ENCODE data around the gene RBMS2.
"Not testable (repeated sequence)": the region's sequence is repeated elsewhere in the genome, so short reads cannot be mapped to it uniquely, and the experiment has no call there.

RBMS2 gene

GRCh38 chr12:56521590-56522371 lies at the start of gene RBMS2:
Gene RBMS2, plus strand, starts transcription at chr12:56521820. Its CDS starts 204 bp downstream, at chr12:56522024.
- peak; percentile 80 for DNase-seq (ENCODE audit: low spot score)

GRCh38 chr12:56474389-56474788 lies 47.2 kb upstream of the RBMS2 start:
- DNase-seq (ENCODE audit: low spot score): no peak

DNA sequence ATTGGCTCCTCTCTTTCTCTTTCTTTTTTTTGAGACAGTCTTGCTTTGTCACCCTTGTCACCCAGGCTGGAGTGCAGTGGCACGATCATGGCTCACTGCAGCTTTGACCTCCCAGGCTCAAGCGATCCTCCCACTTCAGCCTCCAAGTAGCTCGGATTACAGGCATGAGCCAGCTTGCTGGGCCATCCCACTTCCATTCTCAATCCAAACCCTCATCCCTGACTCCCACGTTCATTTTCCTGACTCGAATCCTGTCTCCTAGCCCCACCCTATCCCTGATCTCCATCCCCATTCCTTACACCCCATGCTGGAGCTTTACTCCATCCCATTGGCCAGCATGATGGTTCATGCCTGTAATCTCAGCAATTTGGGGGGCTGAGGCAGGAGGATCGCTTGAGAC lies 45.5 kb upstream of the RBMS2 start:
- DNase-seq (ENCODE audit: low spot score): no peak

DNA sequence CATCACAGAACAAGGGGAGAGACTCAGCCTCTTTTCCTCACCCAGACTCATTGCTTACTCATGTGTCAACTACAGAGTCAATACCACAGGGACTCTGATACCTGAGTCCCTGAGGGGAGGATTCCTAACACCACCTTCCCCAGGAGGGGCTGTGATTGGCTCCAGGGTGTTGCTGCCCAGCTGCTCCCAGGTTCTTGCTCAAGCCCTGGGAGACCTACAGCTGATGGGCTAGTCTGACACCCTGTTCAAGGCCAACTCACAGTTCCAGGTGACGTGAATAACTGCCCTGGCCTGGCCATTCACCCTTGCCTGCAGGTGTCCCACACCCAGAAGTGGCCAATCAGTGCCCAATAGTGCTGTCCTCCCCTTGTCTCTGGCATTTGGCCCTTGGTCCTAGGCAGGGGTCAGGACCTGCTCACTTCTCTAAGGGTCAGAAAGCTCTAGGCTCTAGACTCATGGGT lies 44.6 kb upstream of the RBMS2 start:
- no peak for DNase-seq (ENCODE audit: low spot score)

GRCh38 chr12:56477521-56478225 lies 43.9 kb upstream of the RBMS2 start:
- DNase-seq (ENCODE audit: low spot score): no peak

DNA sequence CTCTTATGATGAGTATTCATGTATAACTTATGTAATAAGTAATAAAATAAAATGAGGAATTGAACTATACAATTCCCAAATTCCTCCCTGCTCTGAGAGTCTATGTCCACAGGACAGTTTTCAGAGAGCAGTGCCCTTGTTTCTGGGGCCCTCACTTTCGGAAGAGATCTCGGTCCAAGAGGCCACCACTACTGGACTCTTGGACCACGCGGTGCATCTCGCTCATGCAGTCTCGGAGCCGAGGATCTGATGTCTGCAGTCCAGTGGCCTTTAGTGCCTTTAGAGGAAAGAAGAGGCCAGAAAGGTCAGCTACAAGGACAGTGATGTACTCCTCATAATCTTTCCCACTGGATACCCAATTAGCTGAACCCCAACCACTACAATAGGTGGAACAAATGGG lies 42.0 kb upstream of the RBMS2 start:
- no peak for DNase-seq (ENCODE audit: low spot score)

DNA sequence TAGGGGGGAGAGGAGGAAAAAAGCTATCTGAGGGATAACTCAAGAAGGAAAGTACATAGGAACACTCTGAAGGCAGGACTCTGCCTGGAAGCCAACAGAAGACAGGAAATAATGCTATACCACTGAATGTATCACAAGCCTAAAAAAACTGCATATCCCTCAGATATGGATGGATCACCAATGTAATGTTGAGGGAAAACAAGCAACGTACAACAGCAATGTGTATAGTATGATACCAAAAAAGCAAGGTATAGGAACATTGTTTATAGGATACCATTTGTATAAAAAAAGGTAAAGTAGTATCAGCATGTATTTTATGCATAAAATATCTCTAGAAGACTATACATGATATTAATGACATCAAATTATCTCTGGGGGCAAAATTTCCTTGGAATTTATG lies 37.1 kb upstream of the RBMS2 start:
- no peak for DNase-seq (ENCODE audit: low spot score)

DNA sequence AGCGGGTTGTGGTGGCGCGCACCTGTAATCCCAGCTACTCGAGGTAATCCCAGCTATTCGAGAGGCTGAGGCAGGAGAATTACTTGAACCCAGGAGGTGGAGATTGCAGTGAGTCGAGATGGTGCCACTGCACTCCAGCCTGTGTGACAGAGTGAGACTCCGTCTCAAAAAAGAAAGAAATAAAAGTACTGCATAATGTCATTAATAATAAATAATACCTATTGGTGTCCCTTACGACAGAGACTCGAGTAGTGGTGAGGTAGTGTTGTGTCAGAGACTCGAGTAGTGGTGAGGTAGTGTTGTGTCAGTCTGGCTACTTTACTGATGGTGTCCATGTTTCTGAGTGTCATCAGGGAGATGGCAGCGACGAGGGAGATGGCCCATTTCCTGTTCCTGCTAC lies 34.9 kb upstream of the RBMS2 start:
- no peak for DNase-seq (ENCODE audit: low spot score)

GRCh38 chr12:56487448-56488040 lies 34.1 kb upstream of the RBMS2 start:
- peak; percentile 20 for DNase-seq (ENCODE audit: low spot score)

GRCh38 chr12:56488041-56488955 lies 33.3 kb upstream of the RBMS2 start, which contains the start of gene GLS2:
Gene GLS2, minus strand, starts transcription at chr12:56488161. Its CDS starts 43 bp downstream, at chr12:56488118.
- DNase-seq (ENCODE audit: low spot score): peak; percentile 95

DNA sequence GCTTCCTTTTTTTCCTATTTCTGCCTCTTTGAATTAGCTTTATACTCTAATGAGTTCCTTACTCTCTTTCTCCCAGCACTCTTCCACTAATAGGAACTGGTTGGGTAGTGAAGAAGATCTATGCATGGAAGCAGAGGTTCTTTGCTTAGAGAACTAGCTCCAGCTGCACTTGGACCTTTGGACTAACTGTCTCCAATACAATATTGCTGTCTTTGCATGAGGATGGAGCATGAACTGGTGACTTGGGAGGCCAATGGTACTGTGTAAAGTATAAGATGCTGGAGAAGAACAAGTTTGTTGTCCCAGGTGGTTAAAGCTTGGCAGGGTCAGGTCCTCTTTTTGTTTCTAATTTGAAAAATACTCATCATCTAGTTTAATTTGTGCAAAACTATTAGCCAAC lies 31.3 kb upstream of the RBMS2 start:
- no peak for DNase-seq (ENCODE audit: low spot score)

DNA sequence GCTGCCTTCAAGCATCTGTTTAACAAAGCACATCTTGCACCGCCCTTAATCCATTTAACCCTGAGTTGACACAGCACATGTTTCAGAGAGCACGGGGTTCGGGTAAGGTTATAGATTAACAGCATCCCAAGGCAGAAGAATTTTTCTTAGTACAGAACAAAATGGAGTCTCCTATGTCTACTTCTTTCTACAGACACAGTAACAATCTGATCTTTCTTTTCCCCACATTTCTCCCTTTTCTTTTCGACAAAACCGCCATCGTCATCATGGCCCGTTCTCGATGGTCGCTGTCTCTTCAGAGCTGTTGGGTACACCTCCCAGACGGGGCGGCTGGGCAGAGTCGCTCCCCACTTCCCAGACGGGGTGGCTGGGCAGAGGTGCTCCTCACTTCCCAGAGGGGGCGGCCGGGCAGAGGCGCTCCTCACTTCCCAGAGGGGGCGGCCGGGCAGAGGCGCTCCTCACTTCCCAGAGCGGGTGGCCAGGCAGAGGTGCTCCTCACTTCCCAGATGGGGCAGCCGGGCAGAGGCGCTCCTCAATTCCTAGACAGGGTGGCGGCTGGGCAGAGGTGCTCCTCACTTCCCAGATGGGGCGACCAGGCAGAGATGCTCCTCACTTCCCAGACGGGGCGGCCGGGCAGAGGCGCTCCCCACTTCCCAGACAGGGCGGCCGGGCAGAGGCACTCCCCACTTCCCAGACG lies 28.1 kb upstream of the RBMS2 start:
- DNase-seq (ENCODE audit: low spot score): not testable (repeated sequence)

GRCh38 chr12:56494106-56494415 lies 27.6 kb upstream of the RBMS2 start:
- DNase-seq (ENCODE audit: low spot score): not testable (repeated sequence)

DNA sequence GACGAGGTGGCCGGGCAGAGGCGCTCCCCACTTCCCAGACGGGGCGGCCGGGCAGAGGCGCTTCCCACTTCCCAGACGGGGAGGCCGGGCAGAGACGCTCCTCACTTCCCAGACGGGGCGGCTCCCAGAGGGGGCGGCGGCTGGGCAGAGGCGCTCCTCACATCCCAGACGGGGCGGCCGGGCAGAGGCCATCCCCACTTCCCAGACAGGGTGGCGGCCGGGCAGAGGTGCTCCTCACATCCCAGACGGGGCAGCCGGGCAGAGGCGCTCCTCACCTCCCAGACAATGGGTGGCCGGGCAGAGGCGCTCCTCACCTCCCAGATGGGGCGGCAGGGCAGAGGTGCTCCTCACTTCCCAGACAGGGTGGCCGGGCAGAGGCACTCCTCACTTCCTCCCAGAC lies 27.1 kb upstream of the RBMS2 start:
- not testable (repeated sequence) for DNase-seq (ENCODE audit: low spot score)

GRCh38 chr12:56496704-56497103 lies 24.9 kb upstream of the RBMS2 start:
- peak; percentile 21 for DNase-seq (ENCODE audit: low spot score)

- not testable (repeated sequence) for DNase-seq (ENCODE audit: low spot score)
Measured at GRCh38 chr12:56498126-56498902, 23.3 kb upstream of the RBMS2 start.

DNA sequence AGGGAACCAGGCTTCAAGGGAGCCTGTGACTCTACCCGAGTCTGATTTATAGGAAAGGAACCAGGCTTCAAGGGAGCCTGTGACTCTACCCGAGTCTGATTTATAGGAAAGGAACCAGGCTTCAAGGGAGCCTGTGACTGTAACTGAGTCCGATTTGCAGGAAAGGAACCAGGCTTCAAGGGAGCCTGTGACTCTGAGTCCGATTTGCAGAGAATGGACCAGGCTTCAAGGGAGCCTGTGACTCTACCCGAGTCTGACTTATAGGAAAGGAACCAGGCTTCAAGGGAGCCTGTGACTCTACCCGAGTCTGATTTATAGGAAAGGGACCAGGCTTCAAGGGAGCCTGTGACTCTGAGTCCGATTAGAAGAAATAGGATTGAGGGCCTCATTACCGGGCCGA lies 22.2 kb upstream of the RBMS2 start:
- not testable (repeated sequence) for DNase-seq (ENCODE audit: low spot score)

DNA sequence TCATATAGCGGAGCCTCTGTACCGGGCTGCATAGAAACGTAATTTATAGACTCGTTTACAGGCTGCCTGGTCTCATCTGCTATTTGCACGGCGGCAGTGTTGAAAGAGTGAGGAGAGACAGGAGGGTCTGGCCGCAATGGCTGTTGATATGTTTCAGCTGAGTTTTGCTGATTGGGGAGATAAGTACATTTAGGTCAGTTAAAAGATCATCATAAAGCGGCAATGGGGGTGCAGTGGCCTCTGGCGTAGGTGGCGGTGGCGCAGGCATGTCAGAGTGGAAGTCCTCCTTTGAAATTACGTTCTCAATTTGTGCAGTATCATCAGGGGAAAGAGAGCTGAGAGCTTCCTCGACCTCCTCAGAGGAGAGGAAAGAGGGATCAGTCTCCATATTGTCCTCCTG lies 21.7 kb upstream of the RBMS2 start:
- not testable (repeated sequence) for DNase-seq (ENCODE audit: low spot score)

- DNase-seq (ENCODE audit: low spot score): no peak
Measured at GRCh38 chr12:56510786-56511185, 10.8 kb upstream of the RBMS2 start.

- not testable (repeated sequence) for DNase-seq (ENCODE audit: low spot score)
Measured at GRCh38 chr12:56514014-56514318, 7.7 kb upstream of the RBMS2 start.

DNA sequence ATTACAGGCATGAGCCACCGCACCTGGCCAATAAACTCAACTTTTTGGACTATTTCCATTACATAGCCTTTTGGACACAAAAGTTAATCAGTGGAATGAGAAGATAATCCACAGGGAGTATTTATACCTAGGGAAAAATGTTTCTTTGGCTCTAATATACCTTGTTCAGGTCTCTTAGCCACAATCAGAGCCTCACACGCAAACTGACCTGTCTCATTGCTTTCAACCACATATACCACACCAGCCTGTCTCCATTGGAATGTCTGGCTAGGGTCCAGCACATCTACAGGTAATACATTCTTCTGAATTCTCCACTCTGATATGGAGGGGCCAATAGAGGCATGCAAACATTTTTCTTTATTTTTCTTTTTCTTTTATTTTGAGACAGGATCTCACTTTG lies 3.8 kb upstream of the RBMS2 start:
- no peak for DNase-seq (ENCODE audit: low spot score)

Data from GM03348 (cell line).